Body of pancreas (tissue), 4 donors: Measurements from ENCODE around the gene AFG1L. TPM values are rescaled to one million over a fixed set of nuclear protein-coding genes. Genes with fewer than 3 reads are reported as not detected.
"Not testable (repeated sequence)": the region's sequence is repeated elsewhere in the genome, so short reads cannot be mapped to it uniquely, and the experiment has no call there.

Source experiments
- ATAC-seq: fragments of 150-250 bp; one replicate; pipeline ENCODE4 v1.9.1; 2016
- DNase-seq, 4 donors: peaks; one replicate each; pipeline ENCODE4 v3.0.0-alpha.2; 2019
- H3K27ac ChIP-seq, 4 donors: fragments of 200-600 bp; sonication (generic); 1 replicate in 3 of 4; 2 replicates in 1 of 4; pipeline versions ENCODE4 v1.5.1 to v1.6.1; 2016 to 2019; ENCODE audit warnings: mild to moderate bottlenecking in 1 of 4, mixed read lengths in 1 of 4, moderate library complexity in 1 of 4
- H3K27me3 ChIP-seq, 2 donors: fragments of 200-600 bp; sonication (generic); one replicate each; pipeline ENCODE4 v1.6.0; 2016; ENCODE audit warnings: mild to moderate bottlenecking in 1 of 2
- H3K36me3 ChIP-seq, 2 donors: fragments of 200-600 bp; sonication (generic); replicated peaks in 1 of 2; 2 replicates each; pipeline ENCODE4 v1.5.1; 2016; ENCODE audit warnings: low read depth in 2 of 2; ENCODE audit not compliant: insufficient read depth in 1 of 2
- H3K4me1 ChIP-seq: fragments of 200-600 bp; sonication (generic); one replicate; pipeline ENCODE4 v1.6.0; 2016
- H3K4me3 ChIP-seq, 2 donors: fragments of 200-600 bp; sonication (generic); 1 replicate in 1 of 2; 2 replicates in 1 of 2; pipeline ENCODE4 v1.5.1; 2016 to 2019
- H3K9me3 ChIP-seq, 3 donors: fragments of 200-600 bp; sonication (generic); 1 replicate in 2 of 3; 2 replicates in 1 of 3; pipeline ENCODE4 v1.5.1; 2016
- POLR2A ChIP-seq, 3 donors: fragments of 450-650 bp; IDR thresholded peaks; one replicate each; pipeline ENCODE4 v1.6.1; 2016; ENCODE audit warnings: antibody characterized with exemption in 3 of 3, mild to moderate bottlenecking in 2 of 3
- WGBS, 2 donors: methylation state at CpG; one replicate each; pipeline ENCODE4 v1.1.5; 2017; 5-methylcytosine and 5-hydroxymethylcytosine counted together
- intact Hi-C: fragments of 100-400 bp; cut with DNase I; formaldehyde crosslinking; loops from one replicate; pipeline ENCODE4 v1.15.1; 2023
- total RNA-seq, 2 donors: library from RNA; depleted of rRNA; stranded (reverse); fragments of >200 nt; gene quantifications; one replicate each; pipeline ENCODE4 v1.1.0, GENCODE V29; 2016
- TF ChIP-seq, protein P1 (sequence below), 7 experiments: fragments of 450-650 bp in 4 of 7; fragments of 200-600 bp in 3 of 7; sonication (generic) in 3 of 7; IDR thresholded peaks; one replicate each; pipeline ENCODE4 v1.5.1; 2016 to 2019; ENCODE audit warnings: antibody characterized with exemption in 7 of 7

Gene AFG1L
- total RNA-seq, 2 donors from 2014 or later, result 1.6 to 4.0 TPM

DNA sequence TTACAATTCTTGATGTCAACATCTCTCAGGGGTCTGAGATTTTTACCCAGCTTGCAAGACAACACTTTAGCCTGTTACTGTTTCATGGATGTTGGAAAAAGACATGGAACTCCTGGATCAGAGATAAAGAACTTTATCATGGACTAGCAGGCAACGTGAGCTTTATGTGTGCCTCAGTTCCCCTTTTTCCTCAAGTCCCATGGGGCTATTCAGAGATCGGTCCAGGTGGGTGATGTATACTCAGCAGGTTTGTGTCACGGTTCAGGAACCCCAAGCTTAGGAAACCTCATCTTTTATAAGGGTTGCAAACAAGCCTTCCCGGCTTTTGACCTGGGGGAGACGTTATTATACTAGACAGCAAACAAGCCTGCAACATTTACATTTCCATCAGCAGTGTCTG is 15.0 kb downstream of the AFG1L start:
- H3K36me3 ChIP-seq, result no peaks in the 10 kb centered on the region
- intact Hi-C loops, result no loop called here
- H3K27me3 ChIP-seq, result no peaks in the 10 kb centered on the region
- peaks cover 4% of the 10 kb centered on the region for H3K4me1 ChIP-seq
- ATAC-seq, result no peak
- DNase-seq, result no peak
- H3K9me3 ChIP-seq, result no peaks in the 10 kb centered on the region
- no peak overlapping the region for H3K4me3 ChIP-seq
- WGBS, 2 donors, result 94 to 98% methylated on average over 5 of the region's 5 CpGs
- H3K27ac ChIP-seq, result no peak overlapping the region
- TF ChIP-seq, protein P1, sequence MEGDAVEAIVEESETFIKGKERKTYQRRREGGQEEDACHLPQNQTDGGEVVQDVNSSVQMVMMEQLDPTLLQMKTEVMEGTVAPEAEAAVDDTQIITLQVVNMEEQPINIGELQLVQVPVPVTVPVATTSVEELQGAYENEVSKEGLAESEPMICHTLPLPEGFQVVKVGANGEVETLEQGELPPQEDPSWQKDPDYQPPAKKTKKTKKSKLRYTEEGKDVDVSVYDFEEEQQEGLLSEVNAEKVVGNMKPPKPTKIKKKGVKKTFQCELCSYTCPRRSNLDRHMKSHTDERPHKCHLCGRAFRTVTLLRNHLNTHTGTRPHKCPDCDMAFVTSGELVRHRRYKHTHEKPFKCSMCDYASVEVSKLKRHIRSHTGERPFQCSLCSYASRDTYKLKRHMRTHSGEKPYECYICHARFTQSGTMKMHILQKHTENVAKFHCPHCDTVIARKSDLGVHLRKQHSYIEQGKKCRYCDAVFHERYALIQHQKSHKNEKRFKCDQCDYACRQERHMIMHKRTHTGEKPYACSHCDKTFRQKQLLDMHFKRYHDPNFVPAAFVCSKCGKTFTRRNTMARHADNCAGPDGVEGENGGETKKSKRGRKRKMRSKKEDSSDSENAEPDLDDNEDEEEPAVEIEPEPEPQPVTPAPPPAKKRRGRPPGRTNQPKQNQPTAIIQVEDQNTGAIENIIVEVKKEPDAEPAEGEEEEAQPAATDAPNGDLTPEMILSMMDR (IDR thresholded peaks at IDR 0.05), result no peak
- no peak for TF ChIP-seq POLR2A (IDR thresholded peaks at IDR 0.05)

DNA sequence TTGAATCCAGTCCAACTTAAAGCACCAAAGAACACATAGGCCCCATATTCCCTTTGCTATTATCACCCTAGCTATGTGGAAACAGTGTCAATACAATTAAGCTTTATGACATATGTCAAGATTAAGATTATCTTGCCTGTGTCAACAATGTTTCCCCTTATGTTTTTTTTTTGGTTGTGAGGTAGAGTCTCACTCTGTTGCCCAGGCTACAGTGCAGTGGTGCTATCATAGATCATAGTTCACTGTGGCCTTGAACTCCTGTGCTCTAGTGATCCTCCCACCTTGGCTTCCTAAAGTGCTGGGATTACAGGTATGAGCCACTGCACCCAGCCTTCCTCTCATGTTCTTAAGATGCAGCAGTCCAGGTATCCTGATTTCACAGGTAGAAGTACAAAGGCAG is 17.8 kb downstream of the AFG1L start:
- DNase-seq (peak in 2 of 4 donors; percentile 6 to 17), ATAC-seq (peak; percentile 79)
- TF ChIP-seq POLR2A (IDR thresholded peaks at IDR 0.05), result no peak
- TF ChIP-seq, protein P1 (IDR thresholded peaks at IDR 0.05), result no peak

DNA sequence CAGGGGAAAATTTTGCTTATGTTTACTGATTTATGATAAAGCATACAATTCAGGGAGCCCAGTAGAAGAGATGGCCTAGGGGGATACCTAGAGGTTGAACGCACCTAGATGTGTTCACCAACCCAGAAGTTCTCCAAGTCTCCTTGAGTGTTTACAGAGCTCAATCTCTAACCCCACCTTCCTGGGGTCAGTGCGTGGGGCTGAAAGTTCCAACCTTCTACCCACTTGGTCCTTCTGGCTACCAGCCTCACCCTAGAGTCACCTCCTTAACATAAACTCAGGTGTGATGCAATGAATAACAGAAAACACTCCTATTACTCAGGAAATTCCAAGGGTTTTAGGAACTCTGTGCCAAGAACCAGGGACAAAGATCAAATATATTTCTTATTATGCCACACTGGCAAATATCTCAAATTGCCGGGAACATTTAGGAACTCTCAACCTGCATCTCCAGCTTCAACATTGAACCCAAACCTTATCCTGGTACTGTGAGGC is 26.4 kb downstream of the AFG1L start:
- no peaks in the 10 kb centered on the region for H3K9me3 ChIP-seq
- intact Hi-C loops, result no loop called here
- no peak for DNase-seq
- TF ChIP-seq, protein P1 (IDR thresholded peaks at IDR 0.05), result no peak
- no peak for TF ChIP-seq POLR2A (IDR thresholded peaks at IDR 0.05)
- 85 to 93% methylated on average over 3 of the region's 3 CpGs for WGBS, 2 donors
- H3K4me3 ChIP-seq, result no peak overlapping the region
- H3K4me1 ChIP-seq, result no peaks in the 10 kb centered on the region
- no peak overlapping the region for H3K27ac ChIP-seq
- H3K27me3 ChIP-seq, result no peaks in the 10 kb centered on the region
- no peaks in the 10 kb centered on the region for H3K36me3 ChIP-seq
- no peak for ATAC-seq

More for the DNA sequence above, 17.8 kb downstream of the AFG1L start:
- Histone ChIP-seq H3K27me3 (no peaks in the 10 kb centered on the region), H3K27ac (no peak overlapping the region), H3K4me3 (no peak overlapping the region), H3K4me1 (peaks cover 4% of the 10 kb centered on the region), H3K9me3 (no peaks in the 10 kb centered on the region), H3K36me3 (no peaks in the 10 kb centered on the region)
- intact Hi-C loops, result no loop called here

DNA sequence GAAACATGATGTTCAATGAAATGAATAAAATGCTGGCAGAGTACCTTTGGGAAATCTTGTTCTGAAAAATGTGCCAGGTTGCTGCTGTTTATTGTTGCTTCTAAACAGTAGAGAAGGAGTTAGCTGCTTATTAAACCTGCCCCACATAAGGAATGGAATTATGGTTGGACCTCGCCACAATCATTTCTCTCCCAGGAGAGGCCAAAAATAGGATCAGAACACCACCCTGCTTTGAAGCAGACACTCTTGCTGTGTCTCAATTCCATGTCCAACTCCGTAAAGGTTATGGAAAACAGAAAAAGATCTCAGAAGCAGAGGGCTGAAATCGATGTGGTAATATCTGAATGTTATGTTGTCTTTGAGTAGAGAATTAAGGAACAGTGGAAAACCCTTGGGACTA is 27.9 kb downstream of the AFG1L start:
- TF ChIP-seq POLR2A (IDR thresholded peaks at IDR 0.05), result no peak
- TF ChIP-seq, protein P1 (IDR thresholded peaks at IDR 0.05), result no peak
- Histone ChIP-seq H3K27ac (no peak overlapping the region), H3K9me3 (no peaks in the 10 kb centered on the region), H3K27me3 (no peaks in the 10 kb centered on the region), H3K4me3 (no peak overlapping the region), H3K36me3 (no peaks in the 10 kb centered on the region), H3K4me1 (no peaks in the 10 kb centered on the region)
- intact Hi-C loops, result no loop called here
- 84 to 86% methylated on average over 3 of the region's 3 CpGs for WGBS, 2 donors
- ATAC-seq (no peak), DNase-seq (no peak)

DNA sequence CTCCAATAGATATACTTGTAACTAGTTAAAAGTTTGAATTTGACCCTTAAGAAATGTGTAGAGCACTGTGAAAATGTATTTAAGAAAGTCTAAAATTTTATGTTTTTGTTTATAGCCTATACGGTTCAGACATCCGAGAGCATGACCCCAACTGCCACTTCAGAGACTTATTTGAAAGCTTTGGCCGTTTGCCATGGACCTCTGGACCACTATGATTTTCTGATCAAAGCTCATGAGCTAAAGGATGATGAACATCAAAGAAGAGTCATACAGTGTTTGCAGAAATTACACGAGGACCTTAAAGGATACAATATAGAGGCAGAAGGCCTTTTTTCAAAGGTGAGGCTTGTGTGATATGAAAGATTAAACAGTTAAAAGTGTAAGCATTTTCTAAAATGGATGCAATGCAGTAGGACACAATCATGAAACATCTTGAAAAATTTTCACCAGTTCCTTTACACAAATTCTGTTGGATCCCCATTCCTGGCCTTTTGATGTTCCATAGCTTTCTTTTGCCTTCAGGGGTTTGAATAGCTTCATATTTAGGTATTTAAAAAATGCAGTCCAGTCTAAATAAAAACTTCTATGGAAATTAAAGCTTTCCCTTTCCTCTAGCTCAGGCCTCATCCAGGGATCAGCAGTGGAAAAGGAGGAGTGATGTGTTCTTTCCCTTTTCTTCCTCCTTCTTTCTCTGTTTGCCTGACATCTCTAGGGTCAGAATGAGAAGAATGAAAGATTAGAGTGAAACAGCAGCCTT is 29.0 kb downstream of the AFG1L start:
- TF ChIP-seq, protein P1 (IDR thresholded peaks at IDR 0.05), result no peak
- no peak for TF ChIP-seq POLR2A (IDR thresholded peaks at IDR 0.05)
- no peaks in the 10 kb centered on the region for H3K36me3 ChIP-seq
- no peaks in the 10 kb centered on the region for H3K4me1 ChIP-seq
- 78 to 79% methylated on average over 4 of the region's 4 CpGs for WGBS, 2 donors
- ATAC-seq, result no peak
- no peaks in the 10 kb centered on the region for H3K9me3 ChIP-seq
- no peak overlapping the region for H3K27ac ChIP-seq
- intact Hi-C loops, result no loop called here
- no peak for DNase-seq
- no peaks in the 10 kb centered on the region for H3K27me3 ChIP-seq
- H3K4me3 ChIP-seq, result no peak overlapping the region

DNA sequence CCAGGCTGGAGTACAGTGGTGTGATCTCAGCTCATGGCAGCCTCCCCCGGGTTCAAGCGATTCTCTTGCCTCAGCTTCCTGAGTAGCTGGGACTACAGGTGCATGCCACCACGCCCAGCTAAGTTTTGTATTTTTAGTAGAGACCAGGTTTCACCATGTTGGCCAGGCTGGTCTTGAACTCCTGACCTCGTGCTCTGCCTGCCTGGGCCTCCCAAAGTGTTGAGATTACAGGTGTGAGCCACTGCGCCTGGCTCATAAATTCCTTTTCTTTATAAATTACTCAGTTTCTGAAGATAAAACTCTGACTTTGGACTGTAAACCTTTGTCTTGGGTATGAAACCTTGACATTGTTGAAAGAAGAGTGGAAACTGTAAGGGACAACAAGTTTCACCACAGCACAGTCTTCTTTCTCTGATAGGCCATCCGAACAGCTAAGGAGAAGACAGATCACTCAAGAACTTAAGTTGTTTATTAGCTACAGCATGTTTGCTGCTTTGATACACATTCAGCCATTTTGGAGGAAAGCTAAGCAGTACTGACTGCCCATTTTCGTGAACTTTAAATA is 35.4 kb downstream of the AFG1L start:
- intact Hi-C loops, H3K4me3 ChIP-seq, H3K4me1 ChIP-seq, H3K9me3 ChIP-seq, ATAC-seq, H3K27me3 ChIP-seq, H3K36me3 ChIP-seq, H3K27ac ChIP-seq, DNase-seq: not testable (repeated sequence)
- WGBS, 2 donors, result 87 to 96% methylated on average over 7 of the region's 7 CpGs
